ENCODE measurements around the gene DCLK2. TPM values are rescaled to one million over a fixed set of nuclear protein-coding genes. Genes with fewer than 3 reads are reported as not detected.

Gene DCLK2
- total and polyA plus RNA-seq, 2 of the 4 experiments (the other 2 are of a cell fraction): 11.3 to 15.5 TPM

- H2BK120ac ChIP-seq (ENCODE audit: low read depth, low read length): peak overlapping the region; percentile 95
- no TSS peak for BruUV-seq (replicated peaks)
- H2BK20ac ChIP-seq (ENCODE audit: low read depth, low read length): peak overlapping the region; percentile 82
- peak overlapping the region; percentile 51 for H3K56ac ChIP-seq (ENCODE audit: extremely low read depth, insufficient read depth, low read length)
- peaks cover 0 to 5% of the 10 kb centered on the region in 2 experiments; a peak in 1 of 4 replicates for H3K79me1 ChIP-seq (ENCODE audit: low read depth in 1 of 2, low read length in 2 of 2)
- H3K27ac ChIP-seq (ENCODE audit: insufficient read depth, low read length): peak overlapping the region; percentile 91
- dilution Hi-C loops (cut with HindIII; ENCODE audit: low sequenced_read_pairs, unreplicated experiment): no loop called here
- H3K23ac ChIP-seq (ENCODE audit: low read depth, low read length): peak overlapping the region; percentile 87
- intact Hi-C loops (cut with micrococcal nuclease): loop anchor here (5.0 kb wide), 2 partner anchors 43 to 278 kb away; no protein-coding TSS in a partner anchor
- H4K20me1 ChIP-seq (ENCODE audit: insufficient read depth, low read length): no peaks in the 10 kb centered on the region
- peak; percentile 80 for ATAC-seq (ENCODE audit: low read depth)
- H3K9ac ChIP-seq (ENCODE audit: low read depth, low read length): peak overlapping the region; percentile 67
- CTCF ChIA-PET: interaction anchor here (0.6 to 1.6 kb wide), 2 partner anchors 581 to 587 kb away, joined by 5 to 6 read pairs; no protein-coding TSS in a partner anchor
- peak overlapping the region; percentile 63 for H3K18ac ChIP-seq (ENCODE audit: low read depth, low read length)
- no peaks in the 10 kb centered on the region for H3K27me3 ChIP-seq (ENCODE audit: control insufficient read depth, insufficient read depth, low read length)
- peak overlapping the region; percentile 75 to 87 for H4K8ac ChIP-seq (ENCODE audit: low read depth in 2 of 2, low read length in 2 of 2)
- peak overlapping the region; percentile 78 for H2AFZ ChIP-seq (replicated peaks; ENCODE audit: low read length, poor library complexity)
- peak overlapping the region; percentile 83 for H3K4ac ChIP-seq (ENCODE audit: low read depth, low read length)
- POLR2A ChIA-PET (ENCODE audit: unreplicated experiment): no interaction called here
- peaks cover 14% of the 10 kb centered on the region for H3K9me1 ChIP-seq (ENCODE audit: insufficient read depth, low read length)
- H3K4me2 ChIP-seq (ENCODE audit: low read depth, low read length): peak overlapping the region; percentile 66
- H2BK15ac ChIP-seq (ENCODE audit: low read depth, low read length): peak overlapping the region; percentile 88
- 8% methylated on average over 2 of the region's 9 CpGs; no CpG with 5 or more reads in 1 of the 2 experiments for WGBS, 2 experiments (ENCODE audit: extremely low coverage in 2 of 2, insufficient read length in 1 of 2)
- in situ Hi-C loops (cut with MboI; ENCODE audit: low sequenced_read_pairs): no loop called here
- peak overlapping the region; percentile 83 for H3K14ac ChIP-seq (replicated peaks; ENCODE audit: low read depth, low read length)
- peak overlapping the region; percentile 41; the same call in 1 of the 2 replicates for H2AK5ac ChIP-seq (ENCODE audit: low read depth, low read length)
- H3K4me3 ChIP-seq (ENCODE audit: insufficient read depth, low read depth, low read length): no peak overlapping the region
- no peaks in the 10 kb centered on the region for H3K9me3 ChIP-seq (ENCODE audit: control insufficient read depth, insufficient read depth, low read length)
- H4K91ac ChIP-seq (ENCODE audit: insufficient read depth, low read depth, low read length): peak overlapping the region; percentile 95
- H3K36me3 ChIP-seq (ENCODE audit: control insufficient read depth, insufficient read depth, low read length): peaks cover 1% of the 10 kb centered on the region; the same call in 1 of the 2 replicates
- H2AK9ac ChIP-seq (replicated peaks; ENCODE audit: low read depth, low read length, poor library complexity): peak overlapping the region; percentile 6
- peak overlapping the region; percentile 80 for H2BK5ac ChIP-seq (ENCODE audit: low read depth, low read length, poor library complexity, severe bottlenecking)
- peak; percentile 86 for DNase-seq
- H3K4me1 ChIP-seq (ENCODE audit: control insufficient read depth, insufficient read depth, low read length): peaks cover 19% of the 10 kb centered on the region
- peak overlapping the region; percentile 76 for H4K5ac ChIP-seq (ENCODE audit: low read depth, low read length)
- TF ChIP-seq USF2 (IDR thresholded peaks at IDR 0.05; ENCODE audit: low read depth, low read length) (no peak), MXI1 (IDR thresholded peaks at IDR 0.05; ENCODE audit: borderline replicate concordance, low read depth, low read length) (no peak), NFE2L2 (IDR thresholded peaks at IDR 0.05; ENCODE audit: low read depth, low read length) (no peak), POLR2A (IDR thresholded peaks at IDR 0.05; ENCODE audit: low read depth, low read length) (no peak; the same call in 1 of the 2 replicates), ELK1 (IDR thresholded peaks at IDR 0.05; ENCODE audit: borderline replicate concordance, low read depth, low read length) (no peak), BHLHE40 (IDR thresholded peaks at IDR 0.05; ENCODE audit: low read depth, low read length) (no peak; the same call in 1 of the 2 replicates), MAZ (IDR thresholded peaks at IDR 0.05; ENCODE audit: borderline replicate concordance, low read depth, low read length) (no peak), RAD21 (IDR thresholded peaks at IDR 0.05; ENCODE audit: low read length) (no peak), RFX5 (IDR thresholded peaks at IDR 0.05; ENCODE audit: low read depth, low read length) (peak; percentile 75), MAFK (IDR thresholded peaks at IDR 0.05; ENCODE audit: low read depth, low read length) (no peak), SMC3 (IDR thresholded peaks at IDR 0.05; ENCODE audit: low read depth, low read length) (no peak), FOS (IDR thresholded peaks at IDR 0.05; ENCODE audit: low read depth, low read length) (0 out of 2 replicates have a peak, but pooled peaks have one; percentile 10), CHD1 (IDR thresholded peaks at IDR 0.05; ENCODE audit: low read depth, low read length) (no peak), RCOR1 (IDR thresholded peaks at IDR 0.05; ENCODE audit: insufficient replicate concordance, low read length) (no peak), CEBPB (IDR thresholded peaks at IDR 0.05; ENCODE audit: low read depth, low read length) (no peak)
Observed at GRCh38 chr4:150280081-150280895, 202.0 kb downstream of the DCLK2 start.

Data from IMR-90 (cell line).